Ovary (tissue), 9 donors: Measurements from ENCODE around the gene KCNA5. TPM values are rescaled to one million over a fixed set of nuclear protein-coding genes. Genes with fewer than 3 reads are reported as not detected.

ENCODE experiments used
- DNase-seq, 5 donors: peaks; one replicate each; pipeline ENCODE4 v3.0.0-alpha.2; 2019 to 2020
- H3K27ac ChIP-seq, 2 donors: fragments of 200-600 bp; one replicate each; pipeline versions ENCODE4 v1.5.1 to v1.8.0; 2019 to 2022
- H3K27me3 ChIP-seq: fragments of 200-600 bp; one replicate; pipeline ENCODE4 v1.8.0; 2022
- H3K36me3 ChIP-seq: fragments of 200-600 bp; sonication (generic); one replicate; pipeline ENCODE4 v1.5.1; 2019
- H3K4me1 ChIP-seq: one replicate; pipeline ENCODE4 v1.8.1; 2013; ENCODE audit warnings: mild to moderate bottlenecking, moderate library complexity; ENCODE audit not compliant: insufficient read depth
- H3K4me3 ChIP-seq: fragments of 200-600 bp; sonication (generic); one replicate; pipeline ENCODE4 v1.5.1; 2017
- H3K9me3 ChIP-seq, 2 donors: fragments of 200-600 bp in 1 of 2; sonication (generic) in 1 of 2; one replicate each; pipeline versions ENCODE4 v1.5.1 to v1.8.1; 2013 to 2019; ENCODE audit warnings: mild to moderate bottlenecking in 1 of 2, moderate library complexity in 1 of 2
- EP300 ChIP-seq: sonication (generic); formaldehyde crosslinking; IDR thresholded peaks from one replicate; pipeline ENCODE4 v1.6.1; 2017; ENCODE audit warnings: antibody characterized with exemption
- POLR2A ChIP-seq: fragments of 450-650 bp; IDR thresholded peaks from one replicate; pipeline ENCODE4 v1.6.1; 2017; ENCODE audit warnings: antibody characterized with exemption, mild to moderate bottlenecking, moderate library complexity
- WGBS, 3 donors: extraction: QIAGEN DNeasy Blood & Tissue Kit in 1 of 3; methylation state at CpG; one replicate each; pipeline versions ENCODE4 v1.1.5 to v1.1.7; 2013 to 2017; 5-methylcytosine and 5-hydroxymethylcytosine counted together
- intact Hi-C, 4 donors: fragments of 100-400 bp; cut with DNase I; formaldehyde crosslinking; loops; one replicate each; pipeline versions ENCODE4 v1.11.0 to v1.15.1; 2022 to 2023
- polyA plus RNA-seq, 2 donors: library from polyadenylated mRNA; stranded (reverse); fragments of 200-250 nt in 1 of 2; fragments of 350-450 nt in 1 of 2; fragmentation: Illumina TruSeq in 1 of 2; extraction: RNeasy Lipid Tissue Mini Kit (QIAGEN cat#74804) in 1 of 2; gene quantifications; one replicate each; pipeline ENCODE4 v1.2.3, GENCODE V29; 2013 to 2014
- total RNA-seq, 7 donors: library from RNA; depleted of rRNA in 2 of 7; stranded (reverse); fragments of >200 nt in 2 of 7; fragmentation: NEBNext Ultra II Directional in 3 of 7; extraction: Animal tissue kit (Norgen Biotek cat#: 25700) in 3 of 7; gene quantifications; one replicate each; pipeline versions ENCODE4 v1.1.0 to v1.2.4, GENCODE V29; 2016 to 2023
- TF ChIP-seq, protein P1 (sequence below), 3 donors: fragments of 450-650 bp in 2 of 3; fragments of 200-600 bp in 1 of 3; IDR thresholded peaks; one replicate each; pipeline versions ENCODE4 v1.5.1 to v1.8.0; 2016 to 2022; ENCODE audit warnings: antibody characterized with exemption in 3 of 3, mild to moderate bottlenecking in 1 of 3
- donor health status: DM: no; HTN: no; CAD: no; lungs with moderate emphysema.
- donor health status: DM: no; HTN: no; CAD: no.
- donor health status: Bipolar disorder and iron deficiency.
- donor health status: DM: yes; HTN: yes; CAD: no.
- donor health status: DM: no; HTN: no; CAD: no.
- donor health status: DM: yes; HTN: yes; CAD: no.

Gene KCNA5
- total and polyA plus RNA-seq, 9 donors, result 0.34 to 3.5 (median 0.74) TPM

GRCh38 chr12:5010151-5010550 is 33.5 kb upstream of the KCNA5 start:
- H3K27me3 ChIP-seq, result no peaks in the 10 kb centered on the region
- TF ChIP-seq, protein P1, sequence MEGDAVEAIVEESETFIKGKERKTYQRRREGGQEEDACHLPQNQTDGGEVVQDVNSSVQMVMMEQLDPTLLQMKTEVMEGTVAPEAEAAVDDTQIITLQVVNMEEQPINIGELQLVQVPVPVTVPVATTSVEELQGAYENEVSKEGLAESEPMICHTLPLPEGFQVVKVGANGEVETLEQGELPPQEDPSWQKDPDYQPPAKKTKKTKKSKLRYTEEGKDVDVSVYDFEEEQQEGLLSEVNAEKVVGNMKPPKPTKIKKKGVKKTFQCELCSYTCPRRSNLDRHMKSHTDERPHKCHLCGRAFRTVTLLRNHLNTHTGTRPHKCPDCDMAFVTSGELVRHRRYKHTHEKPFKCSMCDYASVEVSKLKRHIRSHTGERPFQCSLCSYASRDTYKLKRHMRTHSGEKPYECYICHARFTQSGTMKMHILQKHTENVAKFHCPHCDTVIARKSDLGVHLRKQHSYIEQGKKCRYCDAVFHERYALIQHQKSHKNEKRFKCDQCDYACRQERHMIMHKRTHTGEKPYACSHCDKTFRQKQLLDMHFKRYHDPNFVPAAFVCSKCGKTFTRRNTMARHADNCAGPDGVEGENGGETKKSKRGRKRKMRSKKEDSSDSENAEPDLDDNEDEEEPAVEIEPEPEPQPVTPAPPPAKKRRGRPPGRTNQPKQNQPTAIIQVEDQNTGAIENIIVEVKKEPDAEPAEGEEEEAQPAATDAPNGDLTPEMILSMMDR (IDR thresholded peaks at IDR 0.05), result no peak
- TF ChIP-seq EP300 (no peak), POLR2A (no peak)
- H3K9me3 ChIP-seq, result no peaks in the 10 kb centered on the region
- no peak for DNase-seq
- intact Hi-C loops, result no loop called here
- H3K4me3 ChIP-seq, result no peak overlapping the region
- H3K4me1 ChIP-seq, result no peaks in the 10 kb centered on the region
- 81 to 91% (median 85%) methylated on average over 6 of the region's 6 CpGs for WGBS, 3 donors
- no peak overlapping the region for H3K27ac ChIP-seq
- H3K36me3 ChIP-seq, result no peaks in the 10 kb centered on the region

- H3K4me3 ChIP-seq, result no peak overlapping the region
- WGBS, 3 donors, result 81 to 86% (median 86%) methylated on average over 6 of the region's 6 CpGs
- intact Hi-C loops, result no loop called here
- H3K27ac ChIP-seq, result no peak overlapping the region
- no peak for DNase-seq
- H3K27me3 ChIP-seq, result no peaks in the 10 kb centered on the region
- TF ChIP-seq EP300 (no peak), POLR2A (no peak)
- TF ChIP-seq, protein P1 (IDR thresholded peaks at IDR 0.05), result no peak
- no peaks in the 10 kb centered on the region for H3K4me1 ChIP-seq
- no peaks in the 10 kb centered on the region for H3K36me3 ChIP-seq
- H3K9me3 ChIP-seq, result no peaks in the 10 kb centered on the region
These were observed 31.3 kb upstream of the KCNA5 start for GRCh38 chr12:5012337-5012736.

DNA sequence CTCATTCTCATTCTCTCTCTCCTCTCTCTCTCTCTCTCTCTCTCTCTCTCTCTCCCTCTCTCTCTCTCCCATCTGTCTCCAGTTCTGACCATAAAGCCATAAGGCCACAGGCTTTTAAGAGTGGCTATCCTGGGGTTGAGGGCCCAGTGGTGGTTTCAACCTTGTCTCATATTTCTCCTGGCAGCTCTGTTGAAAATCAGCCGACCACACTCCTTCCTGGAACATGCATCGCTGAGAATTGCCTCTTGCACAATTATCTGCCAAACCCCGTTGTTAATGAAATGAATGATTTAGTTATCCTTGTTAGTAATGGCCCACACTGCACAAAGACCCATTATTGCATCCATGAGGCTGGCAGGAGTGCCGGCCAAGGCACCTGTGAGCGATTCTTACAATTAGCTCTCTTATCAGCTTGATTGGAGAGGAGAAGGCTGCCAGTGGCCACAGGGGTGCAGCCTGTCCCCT is 30.4 kb upstream of the KCNA5 start:
- Histone ChIP-seq H3K27ac (no peak overlapping the region), H3K36me3 (no peaks in the 10 kb centered on the region), H3K4me3 (no peak overlapping the region), H3K4me1 (no peaks in the 10 kb centered on the region), H3K27me3 (no peaks in the 10 kb centered on the region), H3K9me3 (no peaks in the 10 kb centered on the region)
- intact Hi-C loops, result no loop called here
- 63 to 73% (median 65%) methylated on average over 5 of the region's 5 CpGs for WGBS, 3 donors
- TF ChIP-seq POLR2A (no peak), EP300 (no peak)
- TF ChIP-seq, protein P1 (IDR thresholded peaks at IDR 0.05), result no peak
- DNase-seq, result no peak

DNA sequence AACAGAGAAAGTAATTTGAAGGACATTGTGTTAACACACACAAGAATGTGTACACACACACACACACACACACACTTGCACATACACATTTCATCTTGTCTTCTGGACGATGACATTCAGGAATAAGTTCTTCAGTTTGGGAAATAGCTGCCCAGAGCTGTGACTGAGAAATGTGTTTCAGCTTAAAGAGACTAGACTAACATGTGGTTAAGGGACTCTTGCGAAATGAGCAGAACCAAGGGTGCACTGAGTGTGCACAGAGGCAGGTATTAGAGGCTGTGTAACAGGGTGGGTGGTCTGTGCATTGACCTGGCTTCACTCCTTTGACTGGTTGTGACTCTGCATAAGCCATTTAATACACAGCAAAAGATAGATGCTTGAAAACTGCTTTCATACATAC is 29.4 kb upstream of the KCNA5 start:
- no peaks in the 10 kb centered on the region for H3K4me1 ChIP-seq
- H3K27ac ChIP-seq, result no peak overlapping the region
- intact Hi-C loops, result no loop called here
- DNase-seq, result no peak
- H3K27me3 ChIP-seq, result no peaks in the 10 kb centered on the region
- no peaks in the 10 kb centered on the region for H3K9me3 ChIP-seq
- TF ChIP-seq EP300, result no peak
- TF ChIP-seq, protein P1 (IDR thresholded peaks at IDR 0.05), result no peak
- TF ChIP-seq POLR2A, result no peak
- no peak overlapping the region for H3K4me3 ChIP-seq
- no peaks in the 10 kb centered on the region for H3K36me3 ChIP-seq
- 80 to 92% (median 90%) methylated on average over 2 of the region's 2 CpGs for WGBS, 3 donors
